HG03575 (cell line): ENCODE results near the gene SHISA3.

Experiments
- ATAC-seq: cut with Tn5 transposase; IDR thresholded peaks from one replicate; pipeline ENCODE4 v1.9.1; 2021; ENCODE audit not compliant: unreplicated experiment, insufficient number of reproducible peaks, low FRiP score; ENCODE audit errors: extremely low read depth

Gene SHISA3

GRCh38 chr4:42390622-42391354, 6.5 kb upstream of the SHISA3 start:
- ATAC-seq, result no peak

DNA sequence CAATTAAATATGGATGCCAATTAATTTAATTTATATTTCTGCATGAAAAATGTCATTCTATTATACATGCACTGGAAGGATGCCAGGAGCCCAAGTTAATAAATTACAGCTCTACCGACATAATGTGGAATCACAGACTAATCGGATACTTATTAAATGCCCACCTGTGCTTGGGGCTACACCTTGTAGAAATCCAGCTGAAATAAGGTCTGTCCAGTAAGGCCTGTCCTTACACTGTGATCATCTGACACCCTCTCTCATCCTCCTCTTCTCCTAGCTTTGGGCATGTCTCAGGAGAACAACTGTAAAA, 6.0 kb upstream of the SHISA3 start:
- ATAC-seq, result no peak

- ATAC-seq, result no peak
Observed at GRCh38 chr4:42391981-42392380, 5.3 kb upstream of the SHISA3 start.

DNA sequence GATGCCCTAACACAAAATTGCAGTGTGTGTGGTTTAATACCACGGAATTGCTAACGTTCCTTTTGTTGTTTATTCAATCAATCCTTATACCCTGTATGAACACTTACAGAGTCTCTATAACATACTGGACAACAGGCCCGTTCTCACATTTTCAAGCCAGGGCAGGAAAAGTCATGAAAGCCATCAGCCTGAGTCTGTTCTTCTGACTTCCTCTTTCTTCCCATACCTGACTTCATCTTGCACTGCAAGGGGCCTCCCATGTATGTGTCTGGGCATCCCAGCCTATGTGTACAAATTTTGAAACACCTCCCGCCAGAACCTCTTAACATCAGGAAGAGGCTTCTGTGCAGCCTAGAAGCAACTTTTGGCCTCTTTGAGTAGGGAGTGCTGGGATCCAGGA, 4.9 kb upstream of the SHISA3 start:
- no peak for ATAC-seq

- ATAC-seq, result no peak
Observed at GRCh38 chr4:42395595-42395994, 1.7 kb upstream of the SHISA3 start.

GRCh38 chr4:42396361-42396751, 932 bp upstream of the SHISA3 start:
- no peak for ATAC-seq

DNA sequence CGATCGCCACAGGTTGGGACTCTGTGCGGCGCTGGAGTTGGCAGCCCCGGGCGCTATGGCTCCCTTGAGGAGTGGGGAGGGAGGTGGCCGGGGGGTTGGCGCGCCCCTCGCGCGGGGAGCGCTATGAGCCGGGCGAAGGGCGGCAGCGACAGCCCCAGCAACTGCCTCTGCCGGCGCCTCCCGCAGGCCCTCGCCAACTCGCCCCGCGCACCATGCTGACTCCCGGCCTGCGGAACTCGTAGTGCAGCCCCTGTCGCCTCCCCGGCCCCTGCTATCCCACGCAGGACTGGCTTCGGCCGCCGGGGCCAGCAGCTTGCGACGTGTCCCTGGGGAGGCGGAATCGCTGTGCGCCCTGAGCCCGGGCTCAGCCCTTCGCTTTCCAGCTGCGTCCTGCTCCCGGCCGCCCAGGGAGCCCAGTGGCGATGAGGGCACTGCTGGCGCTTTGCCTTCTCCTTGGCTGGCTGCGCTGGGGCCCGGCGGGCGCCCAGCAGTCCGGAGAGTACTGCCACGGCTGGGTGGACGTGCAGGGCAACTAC, 415 bp downstream of the SHISA3 start:
- ATAC-seq, result no peak

DNA sequence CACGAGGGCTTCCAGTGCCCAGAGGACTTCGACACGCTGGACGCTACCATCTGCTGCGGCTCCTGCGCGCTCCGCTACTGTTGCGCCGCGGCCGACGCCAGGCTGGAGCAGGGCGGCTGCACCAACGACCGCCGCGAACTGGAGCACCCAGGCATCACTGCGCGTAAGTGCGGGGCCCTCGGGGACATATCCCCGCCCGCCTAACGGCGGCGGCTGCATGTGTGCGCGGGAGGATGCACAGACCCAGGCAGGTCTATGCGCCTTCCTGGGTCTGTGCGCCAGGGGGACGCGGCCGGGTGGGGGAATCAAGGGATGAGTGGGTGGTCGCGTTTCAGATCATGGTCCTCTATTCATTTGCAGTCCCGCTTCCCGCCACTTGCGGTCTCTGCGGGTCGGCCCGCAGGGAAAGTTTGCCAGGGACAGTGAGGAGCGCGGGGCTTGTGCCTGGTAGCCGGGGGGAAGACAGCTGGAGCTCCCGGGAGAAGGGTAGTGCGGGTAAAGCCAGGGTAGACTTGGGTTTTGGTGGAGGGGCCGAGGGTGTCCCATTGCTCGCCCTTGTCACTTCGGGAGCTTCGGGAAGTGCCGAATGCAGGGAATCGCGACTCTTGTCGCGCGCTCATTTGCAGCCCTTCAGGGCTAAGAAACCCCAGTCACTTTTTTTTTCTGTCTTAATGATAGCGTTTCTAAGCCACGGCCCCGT, 1.0 kb downstream of the SHISA3 start:
- ATAC-seq, result no peak

DNA sequence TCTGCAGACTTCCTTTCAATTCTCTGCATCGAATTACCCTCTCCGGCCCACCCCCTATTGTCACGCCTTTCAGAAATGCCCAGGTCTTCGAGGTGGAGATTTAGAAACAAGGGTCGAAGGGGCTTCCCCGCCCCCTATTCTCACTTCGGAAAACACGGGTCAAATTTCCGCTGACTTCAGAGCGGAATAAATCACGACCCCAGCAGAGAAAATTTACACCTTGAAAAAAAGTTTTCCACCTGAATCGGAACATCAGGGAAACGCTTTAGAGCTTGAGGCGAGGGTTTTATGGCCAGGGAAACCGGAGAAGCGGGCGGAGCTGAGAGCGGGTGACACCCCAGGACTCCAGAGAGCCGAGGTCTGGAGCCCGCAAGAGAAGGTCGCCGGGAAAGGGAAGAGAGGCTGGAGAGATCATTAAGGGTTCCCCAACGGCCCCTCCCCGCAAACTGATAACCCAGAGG, 1.6 kb downstream of the SHISA3 start:
- no peak for ATAC-seq

DNA sequence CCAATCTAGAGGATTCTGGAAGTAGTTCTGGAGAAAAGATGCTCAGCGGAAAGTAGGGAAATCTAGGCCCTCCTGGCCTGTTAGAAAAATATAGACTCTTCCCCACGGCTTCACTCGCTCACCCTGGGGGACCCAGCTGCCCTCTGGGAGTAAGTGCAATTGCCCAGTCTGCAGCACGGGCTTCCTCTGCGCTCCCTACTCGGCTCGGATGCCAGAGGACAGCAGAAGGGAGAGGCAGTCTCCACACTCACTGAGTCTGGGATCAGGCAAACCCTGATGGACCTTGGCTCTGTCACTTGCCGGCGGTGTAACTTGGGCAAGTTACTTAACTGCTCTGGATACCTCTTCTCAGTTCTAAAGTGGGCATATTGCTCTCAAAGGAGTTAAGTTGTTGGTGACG, 2.1 kb downstream of the SHISA3 start:
- no peak for ATAC-seq

- ATAC-seq, result no peak
Observed at GRCh38 chr4:42401171-42401570, 3.9 kb downstream of the SHISA3 start.

DNA sequence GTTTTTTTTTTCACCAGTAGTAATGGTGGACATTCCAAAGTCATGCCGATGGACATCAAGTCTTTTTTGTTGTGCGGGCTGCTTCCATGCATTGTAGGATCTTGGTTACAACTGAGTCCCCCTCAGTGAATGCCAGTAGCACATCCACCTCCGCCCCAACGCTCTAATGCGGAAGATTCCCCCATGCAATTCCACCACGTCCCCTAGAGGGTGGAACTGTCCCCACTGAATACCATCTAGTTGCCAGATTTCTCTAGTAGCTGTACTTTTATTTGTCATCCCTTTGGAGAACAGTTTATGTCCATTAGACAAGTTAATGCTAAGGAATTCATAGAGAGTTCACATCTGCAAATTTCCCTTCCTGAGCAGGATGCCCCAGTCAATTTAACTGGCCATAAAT, 6.7 kb downstream of the SHISA3 start:
- ATAC-seq, result no peak

DNA sequence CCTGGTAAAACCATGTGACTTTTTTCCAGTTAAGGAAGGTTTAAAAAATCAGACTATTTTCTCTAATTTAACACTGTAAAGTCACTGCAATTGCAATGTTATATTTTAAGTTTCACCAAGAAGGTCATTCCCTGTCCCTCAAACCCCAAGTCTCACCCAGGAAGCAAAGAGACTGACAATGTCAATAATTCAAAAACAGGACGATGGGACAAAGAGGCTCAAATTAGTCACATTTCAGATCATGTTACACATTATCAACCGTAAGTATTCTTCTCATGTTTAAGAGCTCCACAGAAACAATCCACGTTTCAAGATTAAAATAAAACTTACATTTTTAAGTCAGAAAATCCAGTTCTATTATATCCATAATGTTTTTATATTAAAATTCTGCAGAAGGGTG, 13.2 kb downstream of the SHISA3 start:
- no peak for ATAC-seq

DNA sequence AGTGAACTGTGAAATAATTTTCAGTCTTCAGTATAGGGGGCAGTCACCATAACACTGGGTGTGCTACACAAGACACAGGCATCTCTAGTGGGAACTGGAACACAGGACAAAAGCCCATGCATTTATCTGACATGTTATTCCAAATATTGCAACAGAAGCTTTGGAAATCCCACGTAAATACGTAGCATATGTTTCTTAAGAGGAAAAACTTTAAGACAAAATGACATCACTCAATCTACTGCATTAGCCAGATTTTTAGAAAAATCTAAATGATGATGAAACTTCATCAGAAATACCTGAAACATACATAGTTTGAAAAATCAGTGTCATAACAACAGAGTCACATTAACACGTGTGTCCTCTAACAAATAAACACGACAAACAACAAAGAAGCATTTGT, 14.5 kb downstream of the SHISA3 start:
- ATAC-seq, result no peak

GRCh38 chr4:42412251-42412650, 15.0 kb downstream of the SHISA3 start:
- ATAC-seq, result no peak

DNA sequence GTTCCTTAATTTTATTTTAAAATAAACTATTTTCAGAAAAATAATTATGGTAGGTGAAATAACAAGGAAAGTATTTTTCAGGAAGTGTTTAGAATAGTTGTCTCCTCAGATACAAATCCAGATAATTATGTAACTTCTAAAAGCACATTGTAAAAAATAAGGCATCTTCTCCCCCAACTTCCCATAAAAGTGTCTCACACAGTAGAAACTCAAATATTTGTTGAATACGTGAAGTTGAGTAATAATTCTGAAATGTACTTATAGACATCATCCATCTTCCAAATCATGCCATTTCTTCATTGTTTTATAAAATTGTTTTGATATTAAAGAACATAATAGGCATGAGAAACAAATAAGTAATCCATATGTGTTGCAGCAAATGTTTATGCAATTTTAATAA, 18.0 kb downstream of the SHISA3 start:
- no peak for ATAC-seq

DNA sequence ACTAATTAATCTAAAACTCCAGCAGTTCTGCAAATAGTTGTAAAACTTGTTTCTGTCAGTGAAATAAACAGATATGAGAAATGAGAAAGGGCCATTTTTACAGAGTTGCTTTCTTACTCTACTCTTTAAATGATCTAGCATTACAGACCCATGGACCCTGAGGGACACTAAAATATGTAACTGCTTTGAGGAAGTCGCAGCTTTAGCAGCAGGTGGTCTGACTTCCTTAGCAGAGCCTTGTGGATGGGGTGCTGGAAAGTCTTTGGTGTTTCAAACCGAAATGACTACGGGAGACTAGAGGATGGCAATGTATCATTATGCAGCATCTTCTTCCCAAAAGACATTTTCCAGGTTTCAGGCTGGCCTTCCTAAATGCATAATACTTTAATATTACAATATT, 18.7 kb downstream of the SHISA3 start:
- ATAC-seq, result no peak

GRCh38 chr4:42417550-42417949, 20.3 kb downstream of the SHISA3 start:
- ATAC-seq, result no peak

- no peak for ATAC-seq
Observed at GRCh38 chr4:42420140-42420539, 22.9 kb downstream of the SHISA3 start.

GRCh38 chr4:42425146-42426065, 28.1 kb downstream of the SHISA3 start:
- no peak for ATAC-seq
